IPS-20b (cell line): Measurements from ENCODE around the gene EEF1B2.
A peak's percentile ranks its signal among the peaks of the same experiment; 100 is the strongest.
"Not testable (repeated sequence)": the region's sequence is repeated elsewhere in the genome, so short reads cannot be mapped to it uniquely, and the experiment has no call there.

Experiments
- H3K27ac ChIP-seq: one replicate; pipeline ENCODE4 v1.5.1; 2013; ENCODE audit warnings: low read length
- H3K27me3 ChIP-seq: 2 replicates; pipeline ENCODE4 v1.6.1; 2013; ENCODE audit warnings: mild to moderate bottlenecking, low read length, inconsistent platforms; ENCODE audit not compliant: insufficient read depth
- H3K36me3 ChIP-seq: 2 replicates; pipeline ENCODE4 v1.6.1; 2013; ENCODE audit warnings: low read depth, mild to moderate bottlenecking, inconsistent platforms, low read length, moderate library complexity; ENCODE audit not compliant: insufficient read depth
- H3K4me1 ChIP-seq: 2 replicates; pipeline ENCODE4 v1.6.1; 2013; ENCODE audit warnings: mild to moderate bottlenecking, control low read depth, inconsistent platforms, low read length, moderate library complexity; ENCODE audit not compliant: insufficient read depth
- H3K4me3 ChIP-seq: 2 replicates; pipeline ENCODE4 v1.5.1; 2013; ENCODE audit warnings: mild to moderate bottlenecking, low read length, inconsistent platforms
- H3K9ac ChIP-seq: 2 replicates; pipeline ENCODE4 v1.6.1; 2013; ENCODE audit warnings: low read depth, mild to moderate bottlenecking, inconsistent platforms, low read length, moderate library complexity
- H3K9me3 ChIP-seq: 2 replicates; pipeline ENCODE4 v1.6.1; 2013; ENCODE audit warnings: mild to moderate bottlenecking, low read depth, low read length, inconsistent platforms; ENCODE audit not compliant: insufficient read depth

EEF1B2 gene

DNA sequence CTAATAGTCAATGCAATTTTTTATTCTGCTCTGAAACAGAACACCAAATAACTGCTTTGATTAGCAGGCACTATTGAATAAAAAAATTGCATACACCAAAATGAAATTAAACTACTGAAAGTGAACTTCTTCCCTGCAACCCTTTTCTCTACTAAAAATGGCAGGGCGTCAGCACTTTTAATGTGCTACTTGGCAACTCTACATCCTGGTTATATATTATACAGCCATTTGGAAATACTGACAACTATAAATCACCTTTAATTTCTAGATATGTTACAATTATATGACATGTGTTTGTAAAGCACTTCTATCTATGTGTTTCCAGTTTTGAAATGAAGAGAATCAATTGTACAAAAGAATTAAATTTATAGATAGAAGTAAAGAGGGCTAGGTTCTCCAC is 10.4 kb upstream of the EEF1B2 start:
- Histone ChIP-seq H3K9me3 (no peaks in the 10 kb centered on the region), H3K4me1 (no peaks in the 10 kb centered on the region), H3K36me3 (peaks cover 78% of the 10 kb centered on the region), H3K27ac (no peak overlapping the region), H3K9ac (no peak overlapping the region), H3K27me3 (no peaks in the 10 kb centered on the region), H3K4me3 (no peak overlapping the region)

DNA sequence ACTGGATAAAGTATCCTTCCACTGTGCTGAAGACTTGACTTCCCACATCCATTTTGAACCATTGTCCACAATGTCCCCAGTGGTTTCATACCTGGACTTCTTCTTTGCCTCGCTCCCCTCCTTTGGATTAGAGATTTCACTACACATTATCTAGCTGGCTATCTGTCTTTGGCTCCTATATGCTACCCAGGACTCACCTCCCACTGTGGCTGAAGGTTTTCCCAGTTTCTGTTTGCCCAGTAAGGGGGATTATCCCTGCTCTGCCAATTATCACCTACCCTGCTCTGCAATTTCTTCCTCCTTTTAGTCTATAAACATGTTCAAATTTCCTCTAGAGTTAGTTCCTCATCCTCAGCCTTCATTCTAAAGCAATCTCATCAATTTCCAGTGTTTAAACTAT is 9.5 kb upstream of the EEF1B2 start:
- H3K27me3 ChIP-seq: no peaks in the 10 kb centered on the region
- peaks cover 70% of the 10 kb centered on the region for H3K36me3 ChIP-seq
- no peaks in the 10 kb centered on the region for H3K9me3 ChIP-seq
- H3K9ac ChIP-seq: no peak overlapping the region; the same call in 1 of the 2 replicates
- H3K4me3 ChIP-seq: no peak overlapping the region
- no peaks in the 10 kb centered on the region for H3K4me1 ChIP-seq
- H3K27ac ChIP-seq: no peak overlapping the region

- Histone ChIP-seq H3K9ac (no peak overlapping the region), H3K9me3 (no peaks in the 10 kb centered on the region), H3K4me3 (no peak overlapping the region), H3K36me3 (peaks cover 65% of the 10 kb centered on the region), H3K27me3 (no peaks in the 10 kb centered on the region), H3K27ac (no peak overlapping the region), H3K4me1 (no peaks in the 10 kb centered on the region)
Observed at GRCh38 chr2:206150631-206151030, 9.1 kb upstream of the EEF1B2 start.

DNA sequence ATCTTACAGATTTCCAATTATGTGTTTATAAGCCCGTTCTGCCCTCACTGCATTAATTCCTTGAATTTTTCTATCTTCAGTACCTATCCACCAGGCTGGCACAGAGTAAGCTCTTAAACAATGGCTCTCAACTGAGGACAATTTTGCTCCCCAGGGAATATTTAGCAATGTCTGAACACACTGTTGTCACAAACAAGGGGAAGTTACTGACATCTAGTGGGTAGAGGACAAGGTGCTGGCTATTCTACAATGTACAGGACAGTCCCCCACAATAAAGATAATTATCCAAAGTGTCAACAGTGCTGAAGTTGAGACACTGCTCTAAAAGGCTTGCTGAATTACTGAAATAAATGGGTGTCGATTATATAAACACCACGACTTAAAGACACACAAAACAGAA is 5.5 kb upstream of the EEF1B2 start:
- H3K36me3 ChIP-seq: peaks cover 30% of the 10 kb centered on the region
- no peak overlapping the region for H3K27ac ChIP-seq
- H3K27me3 ChIP-seq: no peaks in the 10 kb centered on the region
- H3K4me3 ChIP-seq: no peak overlapping the region
- peaks cover 4% of the 10 kb centered on the region; the same call in 1 of the 2 replicates for H3K4me1 ChIP-seq
- no peaks in the 10 kb centered on the region for H3K9me3 ChIP-seq
- H3K9ac ChIP-seq: no peak overlapping the region

DNA sequence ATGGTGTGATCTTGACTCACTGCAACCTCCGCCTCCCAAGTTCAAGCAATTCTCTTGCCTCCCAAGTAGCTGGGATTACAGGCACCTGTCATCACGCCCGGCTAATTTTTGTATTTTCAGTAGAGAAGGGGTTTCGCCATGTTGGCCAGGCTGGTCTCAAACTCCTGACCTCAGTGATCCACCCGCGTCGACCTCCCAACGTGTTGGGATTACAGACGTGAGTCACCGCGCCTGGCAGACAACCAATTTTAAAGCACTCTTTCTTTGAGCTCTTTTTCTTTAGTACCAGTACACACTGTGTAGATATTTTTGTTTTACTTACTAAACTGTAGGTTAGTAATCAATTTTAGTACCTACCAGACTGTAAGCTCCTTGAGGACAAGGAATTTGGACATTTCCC is 2.7 kb upstream of the EEF1B2 start:
- not testable (repeated sequence) for H3K4me1 ChIP-seq

DNA sequence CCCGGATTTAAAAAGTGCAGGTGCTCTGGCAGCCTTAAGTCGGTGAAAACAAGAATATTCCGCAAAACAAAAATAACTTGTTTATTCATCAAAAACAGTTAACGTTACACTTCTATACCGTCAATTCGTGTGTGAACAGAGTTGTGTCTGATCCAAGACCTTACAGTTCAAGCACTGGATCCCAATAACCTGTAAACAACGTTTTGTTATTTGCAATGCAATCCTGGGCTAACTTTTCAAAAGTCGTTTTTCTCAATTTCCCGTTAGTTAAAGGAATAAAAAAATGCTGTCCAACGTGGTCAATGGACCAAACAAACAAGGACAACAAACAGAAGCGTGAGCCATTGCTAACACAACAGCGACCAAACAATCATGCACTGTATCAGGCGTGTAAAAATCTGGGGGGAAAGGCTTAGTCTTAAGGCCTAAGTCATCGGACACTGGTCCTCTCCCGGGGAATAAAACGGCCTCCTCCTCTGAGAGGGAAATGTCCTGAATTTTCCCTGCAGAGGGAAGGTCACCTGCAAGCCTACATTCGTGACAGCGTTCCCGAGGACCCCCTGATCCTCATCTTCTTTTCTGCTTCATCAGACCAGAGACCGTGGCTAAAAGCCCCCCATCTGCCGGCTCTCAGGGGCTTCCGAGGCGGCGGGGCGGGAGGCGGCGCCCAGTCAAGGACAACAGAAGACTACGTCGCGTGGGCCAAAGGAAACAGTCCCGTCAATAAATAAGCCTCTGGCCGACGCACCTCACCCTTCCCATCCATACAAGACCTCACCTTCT is 941 bp upstream of the EEF1B2 start:
- peaks cover 37% of the 10 kb centered on the region for H3K36me3 ChIP-seq
- H3K4me3 ChIP-seq: peak overlapping the region; percentile 91
- H3K9me3 ChIP-seq: no peaks in the 10 kb centered on the region
- peak overlapping the region; percentile 35 for H3K27ac ChIP-seq
- H3K27me3 ChIP-seq: no peaks in the 10 kb centered on the region
- H3K9ac ChIP-seq: peak overlapping the region; percentile 99
- H3K4me1 ChIP-seq: peaks cover 7% of the 10 kb centered on the region; the same call in 1 of the 2 replicates

More for the DNA sequence above, 2.7 kb upstream of the EEF1B2 start:
- H3K27me3 ChIP-seq, H3K9me3 ChIP-seq, H3K9ac ChIP-seq, H3K27ac ChIP-seq: not testable (repeated sequence)
- H3K36me3 ChIP-seq: peaks cover 24% of the 10 kb centered on the region
- H3K4me3 ChIP-seq: peak overlapping the region; percentile 91; the same call in 1 of the 2 replicates

GRCh38 chr2:206160125-206160806 is 571 bp downstream of the EEF1B2 start:
- H3K27me3 ChIP-seq: no peaks in the 10 kb centered on the region
- H3K36me3 ChIP-seq: peaks cover 50% of the 10 kb centered on the region
- peaks cover 7% of the 10 kb centered on the region; the same call in 1 of the 2 replicates for H3K4me1 ChIP-seq
- peak overlapping the region; percentile 91 for H3K4me3 ChIP-seq
- no peaks in the 10 kb centered on the region for H3K9me3 ChIP-seq
- peak overlapping the region; percentile 31 for H3K27ac ChIP-seq
- peak overlapping the region; percentile 99 for H3K9ac ChIP-seq

- Histone ChIP-seq H3K4me3 (peak overlapping the region; percentile 91), H3K9me3 (no peaks in the 10 kb centered on the region), H3K36me3 (peaks cover 50% of the 10 kb centered on the region), H3K9ac (peak overlapping the region; percentile 99), H3K27me3 (no peaks in the 10 kb centered on the region), H3K27ac (peak overlapping the region; percentile 31), H3K4me1 (peaks cover 7% of the 10 kb centered on the region; the same call in 1 of the 2 replicates)
Observed at GRCh38 chr2:206160807-206161179, 1.1 kb downstream of the EEF1B2 start.

DNA sequence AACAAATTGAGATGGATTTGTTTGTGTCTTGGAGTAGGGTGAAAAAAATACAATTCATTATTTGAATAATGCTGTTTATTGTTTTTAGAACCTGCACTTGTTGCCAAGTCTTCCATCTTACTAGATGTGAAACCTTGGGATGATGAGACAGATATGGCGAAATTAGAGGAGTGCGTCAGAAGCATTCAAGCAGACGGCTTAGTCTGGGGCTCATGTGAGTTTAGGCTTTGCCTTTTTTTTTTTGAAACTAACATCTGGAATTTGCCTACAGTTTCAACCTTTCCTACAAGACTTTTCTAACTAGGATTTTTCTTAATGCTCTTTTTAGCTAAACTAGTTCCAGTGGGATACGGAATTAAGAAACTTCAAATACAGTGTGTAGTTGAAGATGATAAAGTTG is 2.7 kb downstream of the EEF1B2 start:
- peaks cover 50% of the 10 kb centered on the region for H3K36me3 ChIP-seq
- not testable (repeated sequence) for H3K4me3 ChIP-seq, H3K9me3 ChIP-seq, H3K4me1 ChIP-seq, H3K27me3 ChIP-seq, H3K9ac ChIP-seq, H3K27ac ChIP-seq

- Histone ChIP-seq H3K27ac (no peak overlapping the region), H3K4me3 (no peak overlapping the region), H3K27me3 (no peaks in the 10 kb centered on the region), H3K9me3 (no peaks in the 10 kb centered on the region), H3K4me1 (0 out of 2 replicates have a peak, but pooled peaks cover 3% of the 10 kb centered on the region), H3K9ac (no peak overlapping the region), H3K36me3 (peaks cover 50% of the 10 kb centered on the region)
Observed at GRCh38 chr2:206163251-206163880, 3.7 kb downstream of the EEF1B2 start.

GRCh38 chr2:206164261-206164862 is 4.7 kb downstream of the EEF1B2 start:
- peaks cover 50% of the 10 kb centered on the region for H3K36me3 ChIP-seq
- H3K4me3 ChIP-seq: no peak overlapping the region
- no peaks in the 10 kb centered on the region for H3K27me3 ChIP-seq
- H3K4me1 ChIP-seq: 0 out of 2 replicates have a peak, but pooled peaks cover 3% of the 10 kb centered on the region
- H3K27ac ChIP-seq: no peak overlapping the region
- no peaks in the 10 kb centered on the region; the same call in 1 of the 2 replicates for H3K9me3 ChIP-seq
- no peak overlapping the region for H3K9ac ChIP-seq
